ENCODE results near the gene ANK3.

ANK3 gene

DNA sequence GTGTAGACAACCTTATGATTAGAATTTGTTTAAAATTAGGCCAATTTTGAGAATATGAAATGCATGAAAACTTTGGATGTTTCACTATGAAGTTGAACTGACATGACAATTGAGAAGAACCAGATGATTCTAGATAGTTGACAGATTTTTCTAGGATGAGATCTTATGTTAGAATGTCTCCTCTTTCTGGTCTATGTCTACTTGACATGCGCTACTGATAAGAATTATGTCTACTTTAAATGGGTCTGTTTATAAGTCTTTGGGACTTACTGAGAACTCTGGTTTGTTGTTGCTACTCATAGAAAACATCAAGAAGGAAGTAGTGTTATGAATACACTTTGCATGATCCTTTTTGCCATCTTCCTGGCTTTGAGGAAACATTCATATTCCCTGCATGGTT lies 255.1 kb downstream of the ANK3 start (continued):
- TF ChIP-seq ZNF2 (tag by site-specific recombination; IDR thresholded peaks at IDR 0.05) (no peak), ZNF132 (tag by site-specific recombination; IDR thresholded peaks at IDR 0.05; ENCODE audit: borderline replicate concordance) (no peak)

DNA sequence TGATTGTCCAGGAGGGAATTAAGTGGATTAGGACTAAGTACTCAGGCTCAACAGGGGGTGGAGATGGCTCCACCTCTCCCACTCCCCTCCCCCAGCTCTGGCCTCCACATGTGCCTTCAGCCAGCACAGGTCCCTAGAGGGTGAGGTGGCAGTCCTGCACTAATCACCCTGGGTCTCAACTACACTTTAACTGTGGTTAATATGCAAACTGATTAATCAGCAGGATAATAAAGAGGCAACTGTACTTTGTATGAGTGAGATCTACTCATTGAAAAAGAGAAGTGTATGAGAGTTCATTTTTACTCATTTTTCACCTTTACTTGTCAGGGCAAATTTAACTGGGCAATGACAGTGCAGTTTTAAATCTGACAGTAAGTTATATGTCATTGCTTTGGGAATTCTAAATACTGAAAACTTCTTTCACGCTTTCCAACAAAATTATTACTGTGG lies 259.5 kb downstream of the ANK3 start:
- peaks cover 3% of the 10 kb centered on the region; the same call in 1 of the 2 replicates for H3K4me1 ChIP-seq (ENCODE audit: control insufficient read depth, insufficient read depth, low read length)
- H3K36me3 ChIP-seq (ENCODE audit: control insufficient read depth in 2 of 2, insufficient read depth in 1 of 2, low read length in 2 of 2), result peaks cover 0 to 5% of the 10 kb centered on the region in 2 experiments; a peak in 1 of 3 replicates
- TF ChIP-seq, protein P1, sequence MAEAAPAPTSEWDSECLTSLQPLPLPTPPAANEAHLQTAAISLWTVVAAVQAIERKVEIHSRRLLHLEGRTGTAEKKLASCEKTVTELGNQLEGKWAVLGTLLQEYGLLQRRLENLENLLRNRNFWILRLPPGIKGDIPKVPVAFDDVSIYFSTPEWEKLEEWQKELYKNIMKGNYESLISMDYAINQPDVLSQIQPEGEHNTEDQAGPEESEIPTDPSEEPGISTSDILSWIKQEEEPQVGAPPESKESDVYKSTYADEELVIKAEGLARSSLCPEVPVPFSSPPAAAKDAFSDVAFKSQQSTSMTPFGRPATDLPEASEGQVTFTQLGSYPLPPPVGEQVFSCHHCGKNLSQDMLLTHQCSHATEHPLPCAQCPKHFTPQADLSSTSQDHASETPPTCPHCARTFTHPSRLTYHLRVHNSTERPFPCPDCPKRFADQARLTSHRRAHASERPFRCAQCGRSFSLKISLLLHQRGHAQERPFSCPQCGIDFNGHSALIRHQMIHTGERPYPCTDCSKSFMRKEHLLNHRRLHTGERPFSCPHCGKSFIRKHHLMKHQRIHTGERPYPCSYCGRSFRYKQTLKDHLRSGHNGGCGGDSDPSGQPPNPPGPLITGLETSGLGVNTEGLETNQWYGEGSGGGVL (tag by site-specific recombination; IDR thresholded peaks at IDR 0.05), result no peak
- TF ChIP-seq GFI1B (tag by site-specific recombination; IDR thresholded peaks at IDR 0.05) (no peak), SP3 (tag by site-specific recombination; IDR thresholded peaks at IDR 0.05) (no peak), ZNF555 (tag by site-specific recombination; conservative IDR thresholded peaks at IDR 0.05) (no peak), ZNF791 (tag by site-specific recombination; IDR thresholded peaks at IDR 0.05) (no peak), ZNF37A (tag by site-specific recombination; IDR thresholded peaks at IDR 0.05) (no peak), ZNF10 (tag by site-specific recombination; IDR thresholded peaks at IDR 0.05) (no peak), ZNF792 (tag by site-specific recombination; IDR thresholded peaks at IDR 0.05) (no peak), ZNF530 (tag by site-specific recombination; IDR thresholded peaks at IDR 0.05; ENCODE audit: low read depth) (no peak), ZNF121 (tag by site-specific recombination; IDR thresholded peaks at IDR 0.05) (no peak), ZNF324 (tag by site-specific recombination; IDR thresholded peaks at IDR 0.05) (no peak), OSR2 (tag by site-specific recombination; IDR thresholded peaks at IDR 0.05) (peak; percentile 23; the same call in 1 of the 2 replicates), ZNF184 (tag by site-specific recombination; IDR thresholded peaks at IDR 0.05) (no peak), GLIS1 (tag by site-specific recombination; IDR thresholded peaks at IDR 0.05) (0 out of 2 replicates have a peak, but pooled peaks have one; percentile 13), ZNF366 (tag by site-specific recombination; conservative IDR thresholded peaks at IDR 0.05) (no peak), ZFP3 (tag by site-specific recombination; IDR thresholded peaks at IDR 0.05; ENCODE audit: low read depth) (no peak), ZNF626 (tag by site-specific recombination; IDR thresholded peaks at IDR 0.05) (no peak)
- TF ChIP-seq, protein P2, sequence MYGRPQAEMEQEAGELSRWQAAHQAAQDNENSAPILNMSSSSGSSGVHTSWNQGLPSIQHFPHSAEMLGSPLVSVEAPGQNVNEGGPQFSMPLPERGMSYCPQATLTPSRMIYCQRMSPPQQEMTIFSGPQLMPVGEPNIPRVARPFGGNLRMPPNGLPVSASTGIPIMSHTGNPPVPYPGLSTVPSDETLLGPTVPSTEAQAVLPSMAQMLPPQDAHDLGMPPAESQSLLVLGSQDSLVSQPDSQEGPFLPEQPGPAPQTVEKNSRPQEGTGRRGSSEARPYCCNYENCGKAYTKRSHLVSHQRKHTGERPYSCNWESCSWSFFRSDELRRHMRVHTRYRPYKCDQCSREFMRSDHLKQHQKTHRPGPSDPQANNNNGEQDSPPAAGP (tag by site-specific recombination; IDR thresholded peaks at IDR 0.05), result no peak
- TF ChIP-seq, protein P3, sequence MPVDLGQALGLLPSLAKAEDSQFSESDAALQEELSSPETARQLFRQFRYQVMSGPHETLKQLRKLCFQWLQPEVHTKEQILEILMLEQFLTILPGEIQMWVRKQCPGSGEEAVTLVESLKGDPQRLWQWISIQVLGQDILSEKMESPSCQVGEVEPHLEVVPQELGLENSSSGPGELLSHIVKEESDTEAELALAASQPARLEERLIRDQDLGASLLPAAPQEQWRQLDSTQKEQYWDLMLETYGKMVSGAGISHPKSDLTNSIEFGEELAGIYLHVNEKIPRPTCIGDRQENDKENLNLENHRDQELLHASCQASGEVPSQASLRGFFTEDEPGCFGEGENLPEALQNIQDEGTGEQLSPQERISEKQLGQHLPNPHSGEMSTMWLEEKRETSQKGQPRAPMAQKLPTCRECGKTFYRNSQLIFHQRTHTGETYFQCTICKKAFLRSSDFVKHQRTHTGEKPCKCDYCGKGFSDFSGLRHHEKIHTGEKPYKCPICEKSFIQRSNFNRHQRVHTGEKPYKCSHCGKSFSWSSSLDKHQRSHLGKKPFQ (tag by site-specific recombination; IDR thresholded peaks at IDR 0.05), result no peak
- TF ChIP-seq, protein P4, sequence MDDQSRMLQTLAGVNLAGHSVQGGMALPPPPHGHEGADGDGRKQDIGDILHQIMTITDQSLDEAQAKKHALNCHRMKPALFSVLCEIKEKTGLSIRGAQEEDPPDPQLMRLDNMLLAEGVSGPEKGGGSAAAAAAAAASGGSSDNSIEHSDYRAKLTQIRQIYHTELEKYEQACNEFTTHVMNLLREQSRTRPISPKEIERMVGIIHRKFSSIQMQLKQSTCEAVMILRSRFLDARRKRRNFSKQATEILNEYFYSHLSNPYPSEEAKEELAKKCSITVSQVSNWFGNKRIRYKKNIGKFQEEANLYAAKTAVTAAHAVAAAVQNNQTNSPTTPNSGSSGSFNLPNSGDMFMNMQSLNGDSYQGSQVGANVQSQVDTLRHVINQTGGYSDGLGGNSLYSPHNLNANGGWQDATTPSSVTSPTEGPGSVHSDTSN (CRISPR knock-in tag; IDR thresholded peaks at IDR 0.05), result no peak
- TF ChIP-seq, protein P5, sequence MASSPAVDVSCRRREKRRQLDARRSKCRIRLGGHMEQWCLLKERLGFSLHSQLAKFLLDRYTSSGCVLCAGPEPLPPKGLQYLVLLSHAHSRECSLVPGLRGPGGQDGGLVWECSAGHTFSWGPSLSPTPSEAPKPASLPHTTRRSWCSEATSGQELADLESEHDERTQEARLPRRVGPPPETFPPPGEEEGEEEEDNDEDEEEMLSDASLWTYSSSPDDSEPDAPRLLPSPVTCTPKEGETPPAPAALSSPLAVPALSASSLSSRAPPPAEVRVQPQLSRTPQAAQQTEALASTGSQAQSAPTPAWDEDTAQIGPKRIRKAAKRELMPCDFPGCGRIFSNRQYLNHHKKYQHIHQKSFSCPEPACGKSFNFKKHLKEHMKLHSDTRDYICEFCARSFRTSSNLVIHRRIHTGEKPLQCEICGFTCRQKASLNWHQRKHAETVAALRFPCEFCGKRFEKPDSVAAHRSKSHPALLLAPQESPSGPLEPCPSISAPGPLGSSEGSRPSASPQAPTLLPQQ (tag by site-specific recombination; IDR thresholded peaks at IDR 0.05), result 0 out of 2 replicates have a peak, but pooled peaks have one; percentile 44
- no peak overlapping the region for H3K4me3 ChIP-seq (ENCODE audit: low read depth, low read length)
- ChIA-PET POLR2A (no interaction called here), CTCF (interaction anchor here (4.7 kb wide), 1 partner anchor 16 kb away, joined by 24 read pairs; no protein-coding TSS in a partner anchor)
- no peaks in the 10 kb centered on the region for H3K9me3 ChIP-seq (ENCODE audit: control insufficient read depth, insufficient read depth, low read depth, low read length)
- H3K27ac ChIP-seq (ENCODE audit: extremely low read depth, low read depth, low read length), result no peak overlapping the region
